LNCAP (cell line): ENCODE measurements around the gene SNF8.

Source experiments
- TF ChIP-seq, protein P1 (sequence below): fragments of 450-650 bp; IDR thresholded peaks from 2 replicates; pipeline ENCODE4 v1.5.1; 2017; ENCODE audit warnings: mild to moderate bottlenecking

The SNF8 gene, protein sequence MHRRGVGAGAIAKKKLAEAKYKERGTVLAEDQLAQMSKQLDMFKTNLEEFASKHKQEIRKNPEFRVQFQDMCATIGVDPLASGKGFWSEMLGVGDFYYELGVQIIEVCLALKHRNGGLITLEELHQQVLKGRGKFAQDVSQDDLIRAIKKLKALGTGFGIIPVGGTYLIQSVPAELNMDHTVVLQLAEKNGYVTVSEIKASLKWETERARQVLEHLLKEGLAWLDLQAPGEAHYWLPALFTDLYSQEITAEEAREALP

DNA sequence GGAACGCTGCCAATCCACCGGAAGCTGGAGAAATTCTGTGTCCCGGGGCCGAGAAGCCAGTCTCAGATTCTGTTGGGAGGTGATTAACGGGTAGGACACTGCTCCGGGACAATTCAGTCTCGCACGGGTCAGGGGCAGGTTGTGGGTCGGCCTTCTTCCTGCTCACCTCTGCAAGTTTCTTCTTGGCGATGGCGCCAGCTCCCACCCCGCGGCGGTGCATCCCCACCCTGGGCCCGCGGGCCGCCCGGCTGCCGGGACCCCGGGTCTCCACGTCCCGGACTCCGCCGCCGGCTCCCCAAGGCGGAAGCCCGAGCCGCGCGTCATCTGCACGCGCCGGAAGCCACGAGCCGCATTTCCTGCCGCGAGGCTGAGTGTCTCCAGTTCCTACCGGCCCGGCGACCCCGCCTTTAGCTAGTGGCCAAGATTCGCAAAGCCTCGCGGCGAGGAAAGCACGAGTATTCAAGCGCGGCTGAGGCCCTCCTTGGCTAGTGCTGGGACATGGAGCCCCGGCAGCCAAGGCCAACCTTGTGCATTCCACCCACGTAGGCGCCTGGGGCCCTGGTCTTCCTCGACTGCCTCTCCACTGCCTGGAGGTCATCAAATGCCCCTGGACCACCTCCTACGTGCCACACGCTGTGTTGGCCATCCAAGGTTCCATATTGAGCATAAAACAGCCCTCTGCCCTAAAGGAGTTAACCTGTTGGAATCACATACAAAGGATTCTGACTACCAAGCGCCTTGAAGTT, at the start of gene SNF8:
Gene SNF8, minus strand, starts transcription at position 328 of the 746 bp plus-strand sequence. Its CDS starts 108 bp downstream, at position 220.
- TF ChIP-seq, protein P1, sequence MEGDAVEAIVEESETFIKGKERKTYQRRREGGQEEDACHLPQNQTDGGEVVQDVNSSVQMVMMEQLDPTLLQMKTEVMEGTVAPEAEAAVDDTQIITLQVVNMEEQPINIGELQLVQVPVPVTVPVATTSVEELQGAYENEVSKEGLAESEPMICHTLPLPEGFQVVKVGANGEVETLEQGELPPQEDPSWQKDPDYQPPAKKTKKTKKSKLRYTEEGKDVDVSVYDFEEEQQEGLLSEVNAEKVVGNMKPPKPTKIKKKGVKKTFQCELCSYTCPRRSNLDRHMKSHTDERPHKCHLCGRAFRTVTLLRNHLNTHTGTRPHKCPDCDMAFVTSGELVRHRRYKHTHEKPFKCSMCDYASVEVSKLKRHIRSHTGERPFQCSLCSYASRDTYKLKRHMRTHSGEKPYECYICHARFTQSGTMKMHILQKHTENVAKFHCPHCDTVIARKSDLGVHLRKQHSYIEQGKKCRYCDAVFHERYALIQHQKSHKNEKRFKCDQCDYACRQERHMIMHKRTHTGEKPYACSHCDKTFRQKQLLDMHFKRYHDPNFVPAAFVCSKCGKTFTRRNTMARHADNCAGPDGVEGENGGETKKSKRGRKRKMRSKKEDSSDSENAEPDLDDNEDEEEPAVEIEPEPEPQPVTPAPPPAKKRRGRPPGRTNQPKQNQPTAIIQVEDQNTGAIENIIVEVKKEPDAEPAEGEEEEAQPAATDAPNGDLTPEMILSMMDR, result no peak

DNA sequence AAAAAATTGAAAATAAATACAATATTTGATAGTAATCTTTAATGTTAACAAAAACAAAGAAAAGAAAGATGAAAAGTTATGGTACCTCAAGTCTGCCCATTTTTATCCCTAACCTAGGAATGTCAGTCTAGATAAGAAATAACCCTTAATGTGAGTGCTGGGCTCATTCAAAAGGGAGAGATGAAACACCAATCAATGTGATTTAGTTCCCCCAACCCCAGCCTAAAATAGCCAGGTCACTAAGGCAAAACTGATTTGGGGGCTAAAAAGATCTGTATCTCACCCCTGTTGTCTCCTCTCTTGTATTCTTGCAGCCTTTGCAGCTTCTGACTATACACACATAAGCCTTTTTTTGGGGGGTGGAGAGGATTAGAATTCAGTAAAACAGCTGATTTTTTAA, 49.3 kb upstream of the SNF8 start:
- TF ChIP-seq, protein P1, result no peak

DNA sequence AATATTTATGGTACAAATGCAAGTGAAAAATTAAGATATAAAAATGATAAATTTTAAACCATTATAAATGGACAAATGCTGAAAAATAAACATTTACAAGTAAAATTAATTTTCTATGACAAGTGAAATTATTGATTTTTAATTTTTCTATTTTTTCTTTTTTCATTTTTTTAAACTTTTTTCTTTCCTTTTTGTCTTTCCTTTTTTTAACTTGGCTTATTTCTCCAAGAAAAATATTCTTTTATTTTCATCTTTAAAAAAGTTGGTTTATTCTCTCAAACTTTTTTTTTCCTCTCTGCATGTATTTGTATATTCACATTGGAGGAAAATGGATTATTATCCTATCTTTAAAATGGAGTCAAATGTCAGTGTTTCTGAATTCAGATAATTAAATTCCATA, 48.7 kb upstream of the SNF8 start:
- TF ChIP-seq, protein P1, result no peak

DNA sequence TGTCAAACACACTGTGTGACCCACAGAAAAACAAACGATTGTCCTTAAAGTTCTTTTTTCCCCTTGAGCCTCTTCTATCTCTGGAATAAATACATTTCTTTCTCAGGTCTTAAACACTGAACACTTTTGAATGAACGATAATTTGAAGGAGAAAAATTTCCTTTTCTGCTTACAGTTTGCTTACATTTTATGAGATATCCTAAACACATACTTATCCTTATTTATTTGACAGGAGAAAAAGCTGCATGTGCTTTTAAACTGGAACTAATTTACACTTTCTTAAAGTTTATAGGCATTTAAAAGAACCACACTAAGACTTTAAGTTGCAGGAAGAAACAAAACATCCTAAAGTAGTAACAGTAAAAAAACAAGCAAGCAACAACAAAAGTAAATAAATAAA, 47.8 kb upstream of the SNF8 start:
- TF ChIP-seq, protein P1, result no peak

DNA sequence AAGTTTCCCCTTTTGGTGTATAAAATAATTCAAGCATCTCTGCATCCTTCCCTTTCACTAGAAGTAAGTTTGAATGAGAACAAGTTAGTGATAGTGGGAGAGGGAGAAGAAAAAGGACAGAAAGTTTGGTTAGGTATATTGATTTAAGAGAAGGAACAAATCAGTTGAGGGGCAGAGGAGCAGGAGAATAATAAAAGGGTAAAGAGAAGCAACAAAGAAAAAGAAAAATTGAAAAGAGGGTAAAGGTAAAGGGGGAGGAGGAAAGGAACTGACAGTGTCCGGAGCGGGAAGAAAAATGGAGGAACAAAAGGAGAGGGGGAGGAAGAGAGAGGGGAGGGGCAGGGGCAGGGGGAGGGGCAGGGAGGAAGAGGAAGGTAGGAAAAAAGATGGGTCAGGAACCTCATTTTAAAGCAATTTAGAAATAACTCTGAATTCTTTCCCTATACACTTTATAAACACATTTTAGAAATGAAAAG, 46.3 kb upstream of the SNF8 start:
- TF ChIP-seq, protein P1, result no peak

DNA sequence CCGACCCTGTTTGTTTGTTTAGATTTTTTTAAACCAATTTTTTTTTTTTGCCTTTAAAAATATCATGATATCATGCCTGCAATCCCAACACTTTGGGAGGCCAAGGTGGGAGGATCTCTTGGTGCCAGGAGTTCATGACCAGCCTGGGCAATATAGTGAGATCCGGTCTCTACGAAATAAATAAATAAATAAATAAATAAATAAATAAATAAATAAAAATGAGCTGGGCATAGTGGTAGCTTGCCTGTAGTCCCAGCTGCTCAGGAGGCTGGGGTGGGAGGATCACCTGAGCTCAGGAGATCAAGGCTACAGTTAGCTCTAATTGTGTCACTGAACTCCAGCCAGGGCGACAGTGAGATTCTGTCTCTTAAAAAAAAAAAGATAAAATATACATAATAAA, 44.5 kb upstream of the SNF8 start:
- TF ChIP-seq, protein P1, result no peak

DNA sequence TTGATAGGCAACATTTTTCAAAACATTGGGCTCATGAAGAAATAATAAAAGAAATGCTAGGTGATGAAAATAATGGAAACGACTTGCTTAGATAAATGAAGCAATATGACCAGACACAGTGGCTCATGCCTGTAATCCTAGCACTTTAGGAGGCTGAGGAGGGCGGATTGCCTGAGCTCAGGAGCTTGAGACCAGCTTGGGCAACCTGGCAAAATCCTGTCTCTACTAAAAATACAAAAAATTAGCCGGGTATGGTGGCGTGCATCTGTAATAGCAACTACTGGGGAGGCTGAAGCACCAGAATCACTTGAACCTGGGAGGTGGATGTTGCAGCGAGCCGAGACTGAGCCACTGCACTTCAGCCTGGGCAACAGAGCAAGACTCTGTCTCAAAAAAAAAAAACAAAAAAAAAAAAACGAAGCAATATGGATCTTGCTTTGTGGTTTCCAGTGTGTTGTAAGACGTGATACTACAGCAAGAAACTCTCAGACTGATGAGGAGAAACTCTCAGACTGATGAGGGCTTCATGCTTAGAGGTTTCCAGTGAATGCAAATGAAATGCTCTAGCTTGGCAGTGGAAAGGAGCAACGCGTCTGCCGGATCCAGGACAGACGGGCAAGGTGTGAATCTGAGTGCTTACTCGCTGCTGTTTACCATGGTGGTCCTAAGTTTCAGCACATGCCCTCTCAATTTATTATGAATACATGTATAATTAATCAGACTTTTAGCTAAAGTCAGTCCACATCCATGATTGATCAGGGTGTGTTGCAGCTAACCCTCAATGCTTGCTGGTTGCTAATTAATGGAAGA, 41.0 kb upstream of the SNF8 start:
- TF ChIP-seq, protein P1, result no peak
